IMR-90 (cell line): Measurements from ENCODE around the gene BCAP31. TPM values are rescaled to one million over a fixed set of nuclear protein-coding genes. Genes with fewer than 3 reads are reported as not detected.

Experiments used
- ATAC-seq: fragments of 200-7000 bp; cut with Tn5 transposase; 2 replicates; pipeline ENCODE4 v1.9.1; 2020; ENCODE audit warnings: low read depth, mild to moderate bottlenecking, moderate library complexity
- BruUV-seq: library from RNA; stranded (reverse); fragments of 400-500 nt; replicated peaks from 2 replicates; lab custom pipeline; 2021; lab: Mats Ljungman, UMichigan
- CTCF ChIA-PET: fragments of 300-600 bp; formaldehyde crosslinking; extraction: SDS; loops from one replicate; lab custom pipeline; 2021; ENCODE audit warnings: antibody characterized with exemption; lab: Yijun Ruan, JAX
- POLR2A ChIA-PET: fragments of 300-600 bp; sonication (Branson Sonifier 250); formaldehyde crosslinking; loops from one replicate; lab custom pipeline; 2022; ENCODE audit warnings: antibody characterized with exemption; ENCODE audit not compliant: unreplicated experiment; lab: Charles Lee
- DNase-seq: peaks from one replicate; pipeline ENCODE4 v3.0.0; 2013
- H2AFZ ChIP-seq: replicated peaks from 2 replicates; pipeline ENCODE3; 2013; ENCODE audit warnings: low read length, mild to moderate bottlenecking; ENCODE audit not compliant: poor library complexity
- H2AK5ac ChIP-seq: 2 replicates; pipeline ENCODE4 v1.6.1; 2013; ENCODE audit warnings: low read depth, low read length, inconsistent platforms
- H2AK9ac ChIP-seq: replicated peaks from 2 replicates; pipeline ENCODE3; 2013; ENCODE audit warnings: mild to moderate bottlenecking, low read depth, low read length, moderate library complexity; ENCODE audit not compliant: poor library complexity
- H2BK120ac ChIP-seq: 2 replicates; pipeline ENCODE4 v1.6.1; 2013; ENCODE audit warnings: low read depth, low read length, inconsistent platforms
- H2BK15ac ChIP-seq: 3 replicates; pipeline ENCODE4 v1.6.1; 2013; ENCODE audit warnings: low read depth, low read length, inconsistent platforms
- H2BK20ac ChIP-seq: 2 replicates; pipeline ENCODE4 v1.6.1; 2013; ENCODE audit warnings: low read depth, mild to moderate bottlenecking, inconsistent platforms, low read length, moderate library complexity
- H2BK5ac ChIP-seq: 2 replicates; pipeline ENCODE4 v1.6.1; 2013; ENCODE audit warnings: mild to moderate bottlenecking, low read depth, low read length, inconsistent platforms; ENCODE audit not compliant: poor library complexity, severe bottlenecking
- H3K14ac ChIP-seq: replicated peaks from 2 replicates; pipeline ENCODE4 v1.6.1; 2013; ENCODE audit warnings: low read depth, low read length, inconsistent platforms
- H3K18ac ChIP-seq: 2 replicates; pipeline ENCODE4 v1.6.1; 2013; ENCODE audit warnings: low read depth, low read length, control low read depth
- H3K23ac ChIP-seq: 2 replicates; pipeline ENCODE4 v1.6.1; 2013; ENCODE audit warnings: low read depth, low read length, inconsistent platforms
- H3K27ac ChIP-seq: 2 replicates; pipeline ENCODE4 v1.5.1; 2013; ENCODE audit warnings: mild to moderate bottlenecking, control low read depth, low read length; ENCODE audit not compliant: insufficient read depth
- H3K27me3 ChIP-seq: 2 replicates; pipeline ENCODE4 v1.6.1; 2013; ENCODE audit warnings: low read length; ENCODE audit not compliant: control insufficient read depth, insufficient read depth
- H3K36me3 ChIP-seq: 2 replicates; pipeline ENCODE4 v1.6.1; 2013; ENCODE audit warnings: low read length, mixed read lengths; ENCODE audit not compliant: control insufficient read depth, insufficient read depth
- H3K4ac ChIP-seq: 2 replicates; pipeline ENCODE4 v1.6.1; 2013; ENCODE audit warnings: low read depth, low read length, inconsistent platforms
- H3K4me1 ChIP-seq: 2 replicates; pipeline ENCODE4 v1.6.1; 2013; ENCODE audit warnings: low read length, mixed read lengths; ENCODE audit not compliant: control insufficient read depth, insufficient read depth
- H3K4me2 ChIP-seq: 2 replicates; pipeline ENCODE4 v1.6.1; 2013; ENCODE audit warnings: low read depth, mild to moderate bottlenecking, control low read depth, low read length, moderate library complexity
- H3K4me3 ChIP-seq: 2 replicates; pipeline ENCODE4 v1.5.1; 2013; ENCODE audit warnings: low read depth, mild to moderate bottlenecking, control low read depth, low read length, moderate library complexity; ENCODE audit not compliant: insufficient read depth
- H3K56ac ChIP-seq: 2 replicates; pipeline ENCODE4 v1.6.1; 2013; ENCODE audit warnings: low read length, inconsistent platforms; ENCODE audit not compliant: insufficient read depth; ENCODE audit errors: extremely low read depth
- H3K79me1 ChIP-seq, 2 experiments: 2 replicates each; pipeline ENCODE4 v1.6.1; 2013; ENCODE audit warnings: low read length in 2 of 2, inconsistent platforms in 1 of 2, low read depth in 1 of 2
- H3K9ac ChIP-seq: 2 replicates; pipeline ENCODE4 v1.6.1; 2013; ENCODE audit warnings: low read depth, low read length, control low read depth
- H3K9me1 ChIP-seq: 2 replicates; pipeline ENCODE4 v1.6.1; 2013; ENCODE audit warnings: low read length, inconsistent platforms; ENCODE audit not compliant: insufficient read depth
- H3K9me3 ChIP-seq: 2 replicates; pipeline ENCODE4 v1.6.1; 2013; ENCODE audit warnings: low read length; ENCODE audit not compliant: control insufficient read depth, insufficient read depth
- H4K20me1 ChIP-seq: 2 replicates; pipeline ENCODE4 v1.6.1; 2013; ENCODE audit warnings: low read length, inconsistent platforms; ENCODE audit not compliant: insufficient read depth
- H4K5ac ChIP-seq: 2 replicates; pipeline ENCODE4 v1.6.1; 2013; ENCODE audit warnings: mild to moderate bottlenecking, low read depth, low read length, control low read depth
- H4K8ac ChIP-seq, 2 experiments: 2 replicates each; pipeline ENCODE4 v1.6.1; 2013; ENCODE audit warnings: low read depth in 2 of 2, low read length in 2 of 2, control low read depth in 1 of 2, inconsistent platforms in 1 of 2
- H4K91ac ChIP-seq: 2 replicates; pipeline ENCODE4 v1.6.1; 2013; ENCODE audit warnings: low read depth, low read length, inconsistent platforms; ENCODE audit not compliant: insufficient read depth
- BHLHE40 ChIP-seq: fragments of 150-350 bp; IDR thresholded peaks from 2 replicates; pipeline ENCODE4 v1.6.1; 2016; ENCODE audit warnings: mild to moderate bottlenecking, low read depth, low read length
- CEBPB ChIP-seq: IDR thresholded peaks from 2 replicates; pipeline ENCODE4 v1.6.1; 2012; ENCODE audit warnings: low read depth, low read length, improper control_type of control experiment
- CHD1 ChIP-seq: IDR thresholded peaks from 2 replicates; pipeline ENCODE4 v1.6.1; 2012; ENCODE audit warnings: low read depth, low read length, improper control_type of control experiment
- CTCF ChIP-seq: conservative IDR thresholded peaks from 2 replicates; pipeline ENCODE4 v1.5.1; 2012; ENCODE audit warnings: mild to moderate bottlenecking, low read depth, low read length, improper control_type of control experiment
- ELK1 ChIP-seq: fragments of 150-350 bp; IDR thresholded peaks from 2 replicates; pipeline ENCODE4 v1.6.1; 2016; ENCODE audit warnings: low read depth, mild to moderate bottlenecking, low read length, moderate library complexity, borderline replicate concordance
- FOS ChIP-seq: fragments of 150-350 bp; IDR thresholded peaks from 2 replicates; pipeline ENCODE4 v1.6.1; 2016; ENCODE audit warnings: low read depth, low read length
- MAFK ChIP-seq: IDR thresholded peaks from 2 replicates; pipeline ENCODE4 v1.6.1; 2012; ENCODE audit warnings: low read depth, low read length, improper control_type of control experiment
- MAZ ChIP-seq: IDR thresholded peaks from 2 replicates; pipeline ENCODE4 v1.6.1; 2012; ENCODE audit warnings: low read depth, mild to moderate bottlenecking, low read length, improper control_type of control experiment, moderate library complexity, borderline replicate concordance
- MXI1 ChIP-seq: IDR thresholded peaks from 2 replicates; pipeline ENCODE4 v1.6.1; 2012; ENCODE audit warnings: low read depth, mild to moderate bottlenecking, low read length, moderate library complexity, borderline replicate concordance
- NFE2L2 ChIP-seq: fragments of 150-350 bp; IDR thresholded peaks from 2 replicates; pipeline ENCODE4 v1.6.1; 2016; ENCODE audit warnings: low read depth, mild to moderate bottlenecking, low read length
- POLR2A ChIP-seq: IDR thresholded peaks from 2 replicates; pipeline ENCODE4 v1.6.1; 2012; ENCODE audit warnings: mild to moderate bottlenecking, low read depth, low read length
- RAD21 ChIP-seq: IDR thresholded peaks from 2 replicates; pipeline ENCODE4 v1.6.1; 2012; ENCODE audit warnings: low read length, improper control_type of control experiment
- RCOR1 ChIP-seq: IDR thresholded peaks from 2 replicates; pipeline ENCODE4 v1.6.1; 2012; ENCODE audit warnings: mild to moderate bottlenecking, low read length, improper control_type of control experiment; ENCODE audit not compliant: insufficient replicate concordance
- RFX5 ChIP-seq: IDR thresholded peaks from 2 replicates; pipeline ENCODE4 v1.8.0; 2012; ENCODE audit warnings: low read depth, mild to moderate bottlenecking, low read length, moderate library complexity
- SMC3 ChIP-seq: fragments of 150-350 bp; IDR thresholded peaks from 2 replicates; pipeline ENCODE4 v1.6.1; 2016; ENCODE audit warnings: low read depth, mild to moderate bottlenecking, antibody characterized with exemption, low read length, moderate library complexity
- WGBS, 2 experiments: methylation state at CpG; one replicate each; pipeline versions ENCODE4 v1.1.5 to v1.1.7; 2013; ENCODE audit warnings: missing lambda C conversion rate in 2 of 2; ENCODE audit not compliant: insufficient read length in 1 of 2; ENCODE audit errors: extremely low coverage in 2 of 2; 5-methylcytosine and 5-hydroxymethylcytosine counted together
- dilution Hi-C: fragments of 300-500 bp; cut with HindIII; formaldehyde crosslinking; loops from one replicate; pipeline ENCODE4 v1.14.3; 2018; ENCODE audit warnings: low sequenced_read_pairs; ENCODE audit not compliant: unreplicated experiment
- in situ Hi-C: fragments of 300-500 bp; cut with MboI; formaldehyde crosslinking; loops from 3 replicates; pipeline ENCODE4 v1.14.3; 2019; ENCODE audit warnings: low sequenced_read_pairs, inconsistent platforms, mixed read lengths
- intact Hi-C: fragments of 100-400 bp; cut with micrococcal nuclease; formaldehyde crosslinking; loops from 2 replicates; pipeline ENCODE4 v1.10.0; 2022
- polyA plus RNA-seq, 3 experiments: library from polyadenylated mRNA; depleted of rRNA; stranded (reverse); fragments of >200 nt; gene quantifications; 2 replicates each; pipeline ENCODE4 v1.2.3, GENCODE V29; 2012; ENCODE audit warnings: low replicate concordance in 1 of 3
- total RNA-seq: library from RNA; depleted of rRNA; stranded (reverse); fragments of >200 nt; gene quantifications from 2 replicates; pipeline ENCODE4 v1.2.3, GENCODE V29; 2012

The BCAP31 gene
- total and polyA plus RNA-seq, 2 of the 4 experiments (the other 2 are of a cell fraction), result 125 to 244 TPM

GRCh38 chrX:153739754-153740486 is 15.7 kb upstream of the BCAP31 start:
- Histone ChIP-seq H3K4me1 (peaks cover 3% of the 10 kb centered on the region; the same call in 1 of the 2 replicates), H3K14ac (no peak overlapping the region), H4K8ac (no peak overlapping the region), H4K91ac (no peak overlapping the region), H3K27me3 (no peaks in the 10 kb centered on the region), H3K23ac (no peak overlapping the region), H2BK5ac (no peak overlapping the region), H3K4ac (no peak overlapping the region), H3K4me3 (no peak overlapping the region), H2AK5ac (no peak overlapping the region), H2AK9ac (peak overlapping the region; percentile 28), H2AFZ (no peak overlapping the region), H3K9me1 (no peaks in the 10 kb centered on the region), H3K27ac (no peak overlapping the region), H2BK120ac (no peak overlapping the region), H3K79me1 (no peaks in the 10 kb centered on the region), H3K56ac (no peak overlapping the region), H3K9me3 (0 out of 2 replicates have a peak, but pooled peaks cover 1% of the 10 kb centered on the region), H3K18ac (no peak overlapping the region), H4K5ac (no peak overlapping the region), H3K4me2 (no peak overlapping the region), H3K9ac (no peak overlapping the region), H2BK20ac (no peak overlapping the region), H2BK15ac (no peak overlapping the region), H3K36me3 (peaks cover 10% of the 10 kb centered on the region; the same call in 1 of the 2 replicates), H4K20me1 (no peaks in the 10 kb centered on the region)
- intact Hi-C loops, result no loop called here
- BruUV-seq, result no TSS peak
- TF ChIP-seq RAD21 (no peak), NFE2L2 (no peak), CEBPB (no peak), FOS (no peak), RFX5 (no peak), CHD1 (no peak), POLR2A (no peak), SMC3 (no peak), BHLHE40 (no peak), RCOR1 (no peak), MAFK (no peak), ELK1 (no peak), MAZ (no peak), MXI1 (no peak), CTCF (no peak)
- CTCF ChIA-PET, result no interaction called here
- ATAC-seq (no peak), DNase-seq (no peak)
- dilution Hi-C loops, result no loop called here
- POLR2A ChIA-PET, result no interaction called here
- WGBS, 2 experiments, result 97% methylated on average over 14 of the region's 29 CpGs; no CpG with 5 or more reads in 1 of the 2 experiments
- in situ Hi-C loops, result no loop called here
